Measurements from ENCODE around the gene ACHE. TPM values are rescaled to one million over a fixed set of nuclear protein-coding genes. Genes with fewer than 3 reads are reported as not detected.
A peak's percentile ranks its signal among the peaks of the same experiment; 100 is the strongest.

The ACHE gene
- total RNA-seq, 1 donor from 2014 or later: 0.09 TPM

- H3K4me1 Mint-ChIP-seq (ENCODE audit: low read depth): peaks cover 49% of the 10 kb centered on the region
- H3K36me3 Mint-ChIP-seq (ENCODE audit: low read depth): peaks cover 75% of the 10 kb centered on the region
- intact Hi-C loops (cut with micrococcal nuclease): no loop called here
- no peaks in the 10 kb centered on the region for H3K9me3 Mint-ChIP-seq
- no peak for DNase-seq (ENCODE audit: low spot score)
- H3K4me3 Mint-ChIP-seq (ENCODE audit: low read depth): peak overlapping the region; percentile 35
- peaks cover 5% of the 10 kb centered on the region for H3K27me3 Mint-ChIP-seq (ENCODE audit: low read depth)
- peak overlapping the region; percentile 68 for H3K27ac Mint-ChIP-seq
Observed at GRCh38 chr7:100886142-100886935, 9.3 kb downstream of the ACHE start.

GRCh38 chr7:100885440-100886141, 10.1 kb downstream of the ACHE start:
- intact Hi-C loops (cut with micrococcal nuclease): no loop called here
- H3K4me1 Mint-ChIP-seq (ENCODE audit: low read depth): peaks cover 46% of the 10 kb centered on the region
- H3K27ac Mint-ChIP-seq: peak overlapping the region; percentile 68
- H3K4me3 Mint-ChIP-seq (ENCODE audit: low read depth): peak overlapping the region; percentile 15
- H3K9me3 Mint-ChIP-seq: no peaks in the 10 kb centered on the region
- H3K36me3 Mint-ChIP-seq (ENCODE audit: low read depth): peaks cover 81% of the 10 kb centered on the region
- no peak for DNase-seq (ENCODE audit: low spot score)
- peaks cover 2% of the 10 kb centered on the region for H3K27me3 Mint-ChIP-seq (ENCODE audit: low read depth)

GRCh38 chr7:100884736-100885439, 10.8 kb downstream of the ACHE start:
- peaks cover 45% of the 10 kb centered on the region for H3K4me1 Mint-ChIP-seq (ENCODE audit: low read depth)
- intact Hi-C loops (cut with micrococcal nuclease): no loop called here

GRCh38 chr7:100882785-100883526, 12.7 kb downstream of the ACHE start:
- no peak for DNase-seq (ENCODE audit: low spot score)
- Mint-ChIP-seq H3K4me3 (ENCODE audit: low read depth) (no peak overlapping the region), H3K36me3 (ENCODE audit: low read depth) (peaks cover 97% of the 10 kb centered on the region), H3K9me3 (no peaks in the 10 kb centered on the region), H3K4me1 (ENCODE audit: low read depth) (peaks cover 47% of the 10 kb centered on the region), H3K27ac (peak overlapping the region; percentile 6), H3K27me3 (ENCODE audit: low read depth) (no peaks in the 10 kb centered on the region)
- intact Hi-C loops (cut with micrococcal nuclease): no loop called here

More at GRCh38 chr7:100884736-100885439, 10.8 kb downstream of the ACHE start:
- no peak for DNase-seq (ENCODE audit: low spot score)
- H3K27ac Mint-ChIP-seq: peak overlapping the region; percentile 67
- H3K4me3 Mint-ChIP-seq (ENCODE audit: low read depth): no peak overlapping the region
- no peaks in the 10 kb centered on the region for H3K9me3 Mint-ChIP-seq
- H3K36me3 Mint-ChIP-seq (ENCODE audit: low read depth): peaks cover 87% of the 10 kb centered on the region
- H3K27me3 Mint-ChIP-seq (ENCODE audit: low read depth): no peaks in the 10 kb centered on the region

- no peaks in the 10 kb centered on the region for H3K9me3 Mint-ChIP-seq
- DNase-seq (ENCODE audit: low spot score): no peak
- intact Hi-C loops (cut with micrococcal nuclease): no loop called here
- H3K27me3 Mint-ChIP-seq (ENCODE audit: low read depth): no peaks in the 10 kb centered on the region
- peaks cover 40% of the 10 kb centered on the region for H3K4me1 Mint-ChIP-seq (ENCODE audit: low read depth)
- H3K36me3 Mint-ChIP-seq (ENCODE audit: low read depth): peaks cover 94% of the 10 kb centered on the region
- H3K4me3 Mint-ChIP-seq (ENCODE audit: low read depth): no peak overlapping the region
- no peak overlapping the region for H3K27ac Mint-ChIP-seq
Observed at GRCh38 chr7:100882201-100882600, 13.5 kb downstream of the ACHE start.

- intact Hi-C loops (cut with micrococcal nuclease): no loop called here
Observed at GRCh38 chr7:100881136-100881535, 14.6 kb downstream of the ACHE start.

GRCh38 chr7:100880645-100881044, 15.0 kb downstream of the ACHE start:
- Mint-ChIP-seq H3K9me3 (no peaks in the 10 kb centered on the region), H3K27me3 (ENCODE audit: low read depth) (no peaks in the 10 kb centered on the region), H3K36me3 (ENCODE audit: low read depth) (peaks cover 92% of the 10 kb centered on the region), H3K27ac (no peak overlapping the region), H3K4me1 (ENCODE audit: low read depth) (peaks cover 39% of the 10 kb centered on the region), H3K4me3 (ENCODE audit: low read depth) (no peak overlapping the region)
- intact Hi-C loops (cut with micrococcal nuclease): no loop called here
- no peak for DNase-seq (ENCODE audit: low spot score)

More at GRCh38 chr7:100881136-100881535, 14.6 kb downstream of the ACHE start:
- DNase-seq (ENCODE audit: low spot score): no peak
- Mint-ChIP-seq H3K4me3 (ENCODE audit: low read depth) (no peak overlapping the region), H3K27me3 (ENCODE audit: low read depth) (no peaks in the 10 kb centered on the region), H3K4me1 (ENCODE audit: low read depth) (peaks cover 40% of the 10 kb centered on the region), H3K9me3 (no peaks in the 10 kb centered on the region), H3K36me3 (ENCODE audit: low read depth) (peaks cover 92% of the 10 kb centered on the region), H3K27ac (no peak overlapping the region)

- peaks cover 36% of the 10 kb centered on the region for H3K4me1 Mint-ChIP-seq (ENCODE audit: low read depth)
- no peak overlapping the region for H3K27ac Mint-ChIP-seq
- no peak for DNase-seq (ENCODE audit: low spot score)
- peaks cover 91% of the 10 kb centered on the region for H3K36me3 Mint-ChIP-seq (ENCODE audit: low read depth)
- H3K9me3 Mint-ChIP-seq: no peaks in the 10 kb centered on the region
- H3K4me3 Mint-ChIP-seq (ENCODE audit: low read depth): no peak overlapping the region
- intact Hi-C loops (cut with micrococcal nuclease): loop anchor here (10.0 kb wide), 1 partner anchor 295 kb away; the partner anchor contains the start of genes FBXO24 and LRCH4
- H3K27me3 Mint-ChIP-seq (ENCODE audit: low read depth): no peaks in the 10 kb centered on the region
Observed at GRCh38 chr7:100879685-100880261, 15.9 kb downstream of the ACHE start.

GRCh38 chr7:100878685-100879084, 17.0 kb downstream of the ACHE start:
- Mint-ChIP-seq H3K4me1 (ENCODE audit: low read depth) (peaks cover 40% of the 10 kb centered on the region), H3K36me3 (ENCODE audit: low read depth) (peaks cover 91% of the 10 kb centered on the region), H3K4me3 (ENCODE audit: low read depth) (peak overlapping the region; percentile 51), H3K9me3 (no peaks in the 10 kb centered on the region), H3K27me3 (ENCODE audit: low read depth) (no peaks in the 10 kb centered on the region), H3K27ac (no peak overlapping the region)
- DNase-seq (ENCODE audit: low spot score): no peak
- intact Hi-C loops (cut with micrococcal nuclease): loop anchor here (10.0 kb wide), 1 partner anchor 294 kb away; the partner anchor contains the start of genes FBXO24 and LRCH4

- peaks cover 90% of the 10 kb centered on the region for H3K36me3 Mint-ChIP-seq (ENCODE audit: low read depth)
- no peaks in the 10 kb centered on the region for H3K9me3 Mint-ChIP-seq
- DNase-seq (ENCODE audit: low spot score): no peak
- H3K27me3 Mint-ChIP-seq (ENCODE audit: low read depth): no peaks in the 10 kb centered on the region
- peak overlapping the region; percentile 12 for H3K27ac Mint-ChIP-seq
- peaks cover 37% of the 10 kb centered on the region for H3K4me1 Mint-ChIP-seq (ENCODE audit: low read depth)
- peak overlapping the region; percentile 8 for H3K4me3 Mint-ChIP-seq (ENCODE audit: low read depth)
- intact Hi-C loops (cut with micrococcal nuclease): loop anchor here (10.0 kb wide), 1 partner anchor 293 kb away; the partner anchor contains the start of genes FBXO24 and LRCH4
Observed at GRCh38 chr7:100878013-100878412, 17.7 kb downstream of the ACHE start.

GRCh38 chr7:100875356-100875751, 20.3 kb downstream of the ACHE start:
- peaks cover 82% of the 10 kb centered on the region for H3K36me3 Mint-ChIP-seq (ENCODE audit: low read depth)
- H3K4me1 Mint-ChIP-seq (ENCODE audit: low read depth): peaks cover 31% of the 10 kb centered on the region
- intact Hi-C loops (cut with micrococcal nuclease): loop anchor here (1.0 to 10.0 kb wide), 3 partner anchors 12 to 291 kb away; partner anchors contain the start of genes FBXO24 and LRCH4
- DNase-seq (ENCODE audit: low spot score): no peak
- peak overlapping the region; percentile 96 for H3K4me3 Mint-ChIP-seq (ENCODE audit: low read depth)
- H3K9me3 Mint-ChIP-seq: no peaks in the 10 kb centered on the region
- H3K27me3 Mint-ChIP-seq (ENCODE audit: low read depth): no peaks in the 10 kb centered on the region
- H3K27ac Mint-ChIP-seq: peak overlapping the region; percentile 94
